CD4-positive, alpha-beta T cell treated with Interleukin-6 for 4 hours (primary cell): ENCODE results near the gene KCNAB1.

Experiments
- DNase-seq: peaks from one replicate; pipeline ENCODE4 v3.0.0-alpha.2; 2020; ENCODE audit warnings: mixed read lengths

Gene KCNAB1

GRCh38 chr3:156417559-156418132, 297.3 kb downstream of the KCNAB1 start:
- DNase-seq = no peak

GRCh38 chr3:156418428-156418827, 298.1 kb downstream of the KCNAB1 start:
- DNase-seq = no peak

GRCh38 chr3:156421534-156421933, 301.2 kb downstream of the KCNAB1 start:
- no peak for DNase-seq

- DNase-seq = no peak
These were observed 304.4 kb downstream of the KCNAB1 start for GRCh38 chr3:156424758-156425157.

- no peak for DNase-seq
These were observed 305.3 kb downstream of the KCNAB1 start for GRCh38 chr3:156425651-156426050.

GRCh38 chr3:156429125-156429524, 308.7 kb downstream of the KCNAB1 start:
- no peak for DNase-seq

- no peak for DNase-seq
These were observed 311.2 kb downstream of the KCNAB1 start for GRCh38 chr3:156431334-156432124.

- DNase-seq = no peak
These were observed 312.2 kb downstream of the KCNAB1 start for GRCh38 chr3:156432563-156432962.

GRCh38 chr3:156433138-156433537, 312.8 kb downstream of the KCNAB1 start:
- no peak for DNase-seq

GRCh38 chr3:156433910-156434309, 313.5 kb downstream of the KCNAB1 start:
- no peak for DNase-seq

- DNase-seq = no peak
These were observed 314.5 kb downstream of the KCNAB1 start for GRCh38 chr3:156434921-156435320.

GRCh38 chr3:156443079-156443478, 322.7 kb downstream of the KCNAB1 start:
- DNase-seq = no peak

- no peak for DNase-seq
These were observed 325.0 kb downstream of the KCNAB1 start for GRCh38 chr3:156445117-156446090.

- peak; percentile 49 for DNase-seq
These were observed 327.9 kb downstream of the KCNAB1 start for GRCh38 chr3:156448300-156448699.

- no peak for DNase-seq
These were observed 329.6 kb downstream of the KCNAB1 start for GRCh38 chr3:156449710-156450574.

- no peak for DNase-seq
These were observed 335.5 kb downstream of the KCNAB1 start for GRCh38 chr3:156455839-156456238.

- no peak for DNase-seq
These were observed 336.4 kb downstream of the KCNAB1 start for GRCh38 chr3:156456771-156457224.

GRCh38 chr3:156459434-156459833, 339.1 kb downstream of the KCNAB1 start:
- DNase-seq = no peak

- DNase-seq = no peak
These were observed 339.8 kb downstream of the KCNAB1 start for GRCh38 chr3:156460206-156460611.

GRCh38 chr3:156461889-156462288, 341.5 kb downstream of the KCNAB1 start:
- no peak for DNase-seq

GRCh38 chr3:156463123-156463522, 342.7 kb downstream of the KCNAB1 start:
- DNase-seq = no peak

- no peak for DNase-seq
These were observed 344.8 kb downstream of the KCNAB1 start for GRCh38 chr3:156465194-156465593.
